ENCODE data around the gene UNC45A.

The UNC45A gene

DNA sequence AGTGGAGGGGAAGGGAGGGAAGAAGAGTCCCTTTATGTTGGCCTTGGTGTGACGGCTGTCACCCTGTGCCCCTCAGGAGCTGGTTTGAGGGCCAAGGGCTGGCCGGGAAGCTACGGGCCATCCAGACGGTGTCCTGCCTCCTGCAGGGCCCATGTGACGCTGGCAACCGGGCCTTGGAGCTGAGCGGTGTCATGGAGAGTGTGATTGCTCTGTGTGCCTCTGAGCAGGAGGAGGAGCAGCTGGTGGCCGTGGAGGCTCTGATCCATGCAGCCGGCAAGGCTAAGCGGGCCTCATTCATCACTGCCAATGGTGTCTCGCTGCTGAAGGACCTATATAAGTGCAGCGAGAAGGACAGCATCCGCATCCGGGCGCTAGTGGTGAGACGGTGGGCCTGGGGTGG lies 11.5 kb downstream of the UNC45A start:
- no peak for DNase-seq (ENCODE audit: low read depth)

GRCh38 chr15:90946941-90947576 lies 12.0 kb downstream of the UNC45A start:
- no peak for DNase-seq (ENCODE audit: low read depth)

DNA sequence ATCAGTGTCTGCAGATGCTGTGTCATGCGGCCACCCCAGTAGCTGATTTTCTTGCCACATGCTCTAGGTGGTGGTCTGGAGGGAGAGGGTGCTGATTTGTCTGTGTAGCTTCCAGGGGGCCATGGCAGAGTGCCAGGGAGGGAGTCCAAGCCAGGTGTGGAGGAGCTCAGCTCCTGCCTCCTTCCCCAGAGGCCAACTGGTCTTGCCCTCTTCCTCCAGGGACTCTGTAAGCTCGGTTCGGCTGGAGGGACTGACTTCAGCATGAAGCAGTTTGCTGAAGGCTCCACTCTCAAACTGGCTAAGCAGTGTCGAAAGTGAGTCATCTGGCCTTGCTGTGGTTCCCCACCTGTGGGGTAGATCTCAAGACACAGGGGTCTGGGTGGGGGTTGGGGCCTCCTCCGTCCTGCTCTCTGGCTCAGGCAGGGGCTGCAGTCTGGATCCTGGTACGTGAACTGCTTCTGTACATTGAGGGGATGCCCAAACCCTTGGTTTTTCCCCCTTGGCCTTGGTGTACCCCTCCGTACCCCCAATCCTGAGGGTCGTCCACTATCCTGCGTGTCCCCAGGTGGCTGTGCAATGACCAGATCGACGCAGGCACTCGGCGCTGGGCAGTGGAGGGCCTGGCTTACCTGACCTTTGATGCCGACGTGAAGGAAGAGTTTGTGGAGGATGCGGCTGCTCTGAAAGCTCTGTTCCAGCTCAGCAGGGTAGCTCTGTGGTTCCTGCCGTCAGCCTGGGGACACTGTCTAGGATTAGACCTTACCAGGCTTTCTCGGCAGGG lies 12.7 kb downstream of the UNC45A start:
- no peak for DNase-seq (ENCODE audit: low read depth)

DNA sequence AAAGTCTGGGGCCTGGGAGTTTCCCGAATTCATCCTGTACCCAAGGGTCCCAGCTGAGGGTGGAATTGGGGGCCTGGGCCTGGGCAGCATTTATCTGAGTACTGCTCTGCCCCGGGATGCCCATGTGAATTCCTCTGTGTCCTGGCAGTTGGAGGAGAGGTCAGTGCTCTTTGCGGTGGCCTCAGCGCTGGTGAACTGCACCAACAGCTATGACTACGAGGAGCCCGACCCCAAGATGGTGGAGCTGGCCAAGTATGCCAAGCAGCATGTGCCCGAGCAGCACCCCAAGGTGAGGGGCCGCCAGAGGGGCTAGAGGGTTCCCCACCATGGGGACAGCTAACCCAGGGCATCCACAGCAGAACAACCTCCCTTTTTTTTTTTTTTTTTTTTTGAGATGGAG lies 13.4 kb downstream of the UNC45A start:
- DNase-seq (ENCODE audit: low read depth) = no peak

DNA sequence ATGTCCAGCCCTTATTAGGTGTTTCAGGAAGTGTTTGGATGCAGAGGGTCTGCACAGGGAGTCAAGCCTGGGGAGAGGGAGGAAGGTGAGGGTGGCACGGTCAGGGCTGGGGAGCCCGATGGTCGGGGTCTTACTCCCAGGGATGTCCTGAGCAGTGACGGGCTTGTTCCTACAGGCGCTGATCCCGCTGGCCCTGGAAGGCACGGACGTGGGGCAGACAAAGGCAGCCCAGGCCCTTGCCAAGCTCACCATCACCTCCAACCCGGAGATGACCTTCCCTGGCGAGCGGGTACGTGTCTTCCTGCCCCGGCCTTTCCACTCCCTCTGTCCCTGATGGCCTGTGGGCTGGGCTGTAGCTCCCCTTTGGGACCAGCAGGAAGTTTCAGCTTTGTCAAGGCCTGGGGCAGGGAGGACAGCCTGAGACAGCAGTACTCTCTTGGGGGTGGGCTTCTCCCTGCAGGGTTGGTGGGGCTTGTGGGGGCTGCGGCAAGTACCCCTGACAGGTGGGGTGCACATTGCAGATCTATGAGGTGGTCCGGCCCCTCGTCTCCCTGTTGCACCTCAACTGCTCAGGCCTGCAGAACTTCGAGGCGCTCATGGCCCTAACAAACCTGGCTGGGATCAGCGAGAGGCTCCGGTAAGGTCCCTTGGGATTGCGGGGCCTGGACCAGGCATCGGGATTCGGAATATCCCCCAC lies 15.0 kb downstream of the UNC45A start:
- no peak for DNase-seq (ENCODE audit: low read depth)

GRCh38 chr15:90950676-90951075 lies 15.6 kb downstream of the UNC45A start:
- no peak for DNase-seq (ENCODE audit: low read depth)

GRCh38 chr15:90952901-90953677 lies 18.0 kb downstream of the UNC45A start:
- no peak for DNase-seq (ENCODE audit: low read depth)

GRCh38 chr15:90953947-90954711 lies 19.0 kb downstream of the UNC45A start:
- DNase-seq (ENCODE audit: low read depth) = no peak

- peak; percentile 95 for DNase-seq (ENCODE audit: low read depth)
These were observed 19.9 kb downstream of the UNC45A start, which contains the start of gene RCCD1 for GRCh38 chr15:90954712-90955623. Gene RCCD1 (plus strand): TSS chr15:90954884. CDS start chr15:90956735, 1,851 bp downstream.

DNA sequence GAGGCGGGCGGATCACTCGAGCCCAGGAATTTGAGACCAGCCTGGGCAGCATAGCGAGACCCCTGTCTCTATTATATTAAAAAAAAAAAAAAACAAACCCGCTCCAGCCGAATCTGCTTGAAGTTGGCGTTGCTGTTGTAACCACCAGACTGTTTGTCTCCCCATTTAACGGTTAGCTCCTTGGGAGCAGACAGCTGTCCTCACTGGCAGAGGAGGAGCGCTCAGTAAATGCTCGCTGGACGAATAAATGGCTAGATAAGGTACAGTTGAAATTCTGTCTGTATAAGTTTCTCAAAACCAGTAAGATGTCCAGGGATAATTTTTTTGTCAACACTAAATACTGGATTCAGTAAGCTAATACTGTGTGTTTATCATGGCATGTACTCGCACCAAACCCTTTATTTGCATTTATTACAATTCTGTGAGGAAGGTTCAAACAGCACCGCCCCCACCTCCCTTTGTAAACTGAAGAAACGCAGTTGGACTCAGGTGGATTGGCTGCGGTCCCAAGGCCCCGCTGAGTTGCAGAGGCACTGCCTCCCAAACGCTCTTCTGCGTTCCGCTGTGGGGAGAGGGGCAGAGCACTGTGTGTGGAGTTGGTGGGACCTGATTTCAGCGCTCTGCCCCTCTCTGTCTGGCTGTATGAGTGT lies 20.7 kb downstream of the UNC45A start:
- DNase-seq (ENCODE audit: low read depth) = no peak

- DNase-seq (ENCODE audit: low read depth) = no peak
These were observed 21.4 kb downstream of the UNC45A start for GRCh38 chr15:90956274-90957030.

- DNase-seq (ENCODE audit: low read depth) = no peak
These were observed 22.1 kb downstream of the UNC45A start for GRCh38 chr15:90957031-90957790.

GRCh38 chr15:90957791-90958190 lies 22.7 kb downstream of the UNC45A start:
- no peak for DNase-seq (ENCODE audit: low read depth)

- DNase-seq (ENCODE audit: low read depth) = no peak
These were observed 24.0 kb downstream of the UNC45A start for GRCh38 chr15:90959028-90959595.

DNA sequence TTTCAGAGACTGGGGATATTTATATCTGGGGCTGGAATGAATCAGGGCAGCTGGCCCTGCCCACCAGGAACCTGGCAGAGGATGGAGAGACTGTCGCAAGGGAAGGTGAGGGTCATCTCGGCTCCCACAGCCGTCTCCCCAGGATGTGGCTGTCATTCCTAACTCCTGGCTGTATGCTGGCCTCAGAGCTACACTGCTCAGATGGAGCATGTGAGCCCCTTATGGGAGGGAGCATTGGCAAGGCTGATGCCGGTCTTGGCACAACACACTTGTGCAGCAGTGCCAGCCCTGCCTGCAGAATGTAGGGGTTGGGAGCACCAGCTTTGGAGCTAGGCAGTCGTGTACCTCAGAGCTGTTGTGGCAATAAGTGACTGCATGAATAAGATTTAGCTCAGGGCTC lies 24.8 kb downstream of the UNC45A start:
- DNase-seq (ENCODE audit: low read depth) = no peak

DNA sequence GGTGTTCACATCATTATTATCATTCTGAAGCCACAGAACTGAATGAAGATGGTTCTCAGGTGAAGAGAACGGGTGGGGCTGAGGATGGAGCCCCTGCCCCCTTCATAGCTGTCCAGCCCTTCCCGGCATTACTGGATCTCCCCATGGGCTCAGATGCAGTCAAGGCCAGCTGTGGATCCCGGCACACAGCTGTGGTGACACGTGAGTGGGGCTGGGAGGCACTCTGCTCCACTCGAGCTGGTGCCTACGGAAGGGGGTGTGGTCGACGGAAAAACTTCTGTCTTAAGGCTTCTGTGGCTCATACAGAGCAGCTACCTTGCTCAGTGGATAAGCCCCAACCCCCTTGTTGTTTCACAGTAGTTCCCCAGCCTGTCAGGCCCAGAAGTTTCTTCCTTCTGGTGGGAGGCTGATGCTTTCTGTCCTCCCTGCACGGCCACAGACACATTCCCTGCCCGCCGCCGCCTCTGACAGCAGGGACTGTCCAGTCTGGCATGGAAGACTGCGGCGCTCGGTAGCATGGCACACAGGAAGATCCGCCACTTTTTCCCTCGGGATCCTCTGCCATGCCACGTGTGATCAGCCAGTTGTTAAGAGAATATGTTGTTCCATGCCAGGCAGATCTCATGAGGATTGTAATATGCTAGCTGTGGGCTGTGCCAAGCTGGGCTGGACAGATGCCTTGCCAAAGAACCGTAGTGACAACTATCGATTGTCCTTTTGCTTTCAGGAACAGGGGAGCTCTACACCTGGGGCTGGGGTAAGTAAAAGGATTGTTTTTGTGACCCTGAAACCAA lies 25.4 kb downstream of the UNC45A start:
- no peak for DNase-seq (ENCODE audit: low read depth)

- DNase-seq (ENCODE audit: low read depth) = no peak
These were observed 26.9 kb downstream of the UNC45A start for GRCh38 chr15:90962021-90962420.
